GM23338 (cell line): ENCODE measurements around the gene TMEM169. TPM values are rescaled to one million over a fixed set of nuclear protein-coding genes. Genes with fewer than 3 reads are reported as not detected.

Source experiments
- ATAC-seq: fragments of 200-7000 bp; cut with Tn5 transposase; 3 replicates; pipeline ENCODE4 v1.9.1; 2020
- DNase-seq: peaks from one replicate; pipeline ENCODE4 v3.0.0-alpha.2; 2015; ENCODE audit warnings: low spot score
- H2AFZ ChIP-seq: fragments of 200-600 bp; sonication (generic); 2 replicates; pipeline ENCODE4 v1.8.0; 2016; ENCODE audit warnings: antibody characterized with exemption, mild to moderate bottlenecking, moderate library complexity
- H3F3A ChIP-seq: fragments of 200-600 bp; sonication (generic); replicated peaks from 2 replicates; pipeline ENCODE4 v1.8.0; 2017; ENCODE audit warnings: antibody characterized with exemption, mixed run types, low read depth
- H3K27ac ChIP-seq: fragments of 200-600 bp; sonication (generic); 2 replicates; pipeline ENCODE4 v1.6.1; 2016; ENCODE audit warnings: low read depth
- H3K27me3 ChIP-seq: fragments of 200-600 bp; sonication (generic); 2 replicates; pipeline ENCODE4 v1.8.0; 2016; ENCODE audit warnings: mild to moderate bottlenecking, mixed run types, moderate library complexity; ENCODE audit not compliant: insufficient read depth
- H3K36me3 ChIP-seq: fragments of 200-600 bp; sonication (generic); 2 replicates; pipeline ENCODE4 v1.8.0; 2016; ENCODE audit warnings: mild to moderate bottlenecking; ENCODE audit not compliant: insufficient read depth
- H3K4me1 ChIP-seq: fragments of 200-600 bp; sonication (generic); 2 replicates; pipeline ENCODE4 v1.8.0; 2016; ENCODE audit warnings: mild to moderate bottlenecking, moderate library complexity; ENCODE audit not compliant: insufficient read depth
- H3K4me2 ChIP-seq: fragments of 200-600 bp; sonication (generic); 2 replicates; pipeline ENCODE4 v1.7.1; 2017; ENCODE audit warnings: mixed run types
- H3K4me3 ChIP-seq: fragments of 200-600 bp; sonication (generic); 2 replicates; pipeline ENCODE4 v1.6.1; 2016; ENCODE audit warnings: mixed run types
- H3K79me2 ChIP-seq: fragments of 200-600 bp; sonication (generic); replicated peaks from 2 replicates; pipeline ENCODE4 v1.8.0; 2017; ENCODE audit warnings: mild to moderate bottlenecking; ENCODE audit not compliant: insufficient read depth
- H3K9me2 ChIP-seq: fragments of 200-600 bp; sonication (generic); 2 replicates; pipeline ENCODE4 v1.8.0; 2017; ENCODE audit not compliant: insufficient read depth
- H4K20me1 ChIP-seq: fragments of 200-600 bp; sonication (generic); replicated peaks from 2 replicates; pipeline ENCODE4 v1.8.0; 2017; ENCODE audit warnings: mild to moderate bottlenecking; ENCODE audit not compliant: insufficient read depth
- H3K27ac Mint-ChIP-seq: 2 replicates; pipeline ENCODE4 v1.8.0; 2020; ENCODE audit warnings: inconsistent platforms, mild to moderate bottlenecking, moderate library complexity, mixed read lengths
- H3K27me3 Mint-ChIP-seq: 3 replicates; pipeline ENCODE4 v1.8.0; 2022; ENCODE audit warnings: low read depth, mild to moderate bottlenecking, moderate library complexity, mixed read lengths, inconsistent platforms; ENCODE audit not compliant: insufficient read depth, poor library complexity
- H3K36me3 Mint-ChIP-seq: 3 replicates; pipeline ENCODE4 v1.8.0; 2021; ENCODE audit warnings: low read depth, mild to moderate bottlenecking, inconsistent platforms, moderate library complexity, mixed read lengths
- H3K4me1 Mint-ChIP-seq: 3 replicates; pipeline ENCODE4 v1.8.0; 2020; ENCODE audit warnings: mild to moderate bottlenecking, inconsistent platforms, mixed read lengths
- H3K4me3 Mint-ChIP-seq: 3 replicates; pipeline ENCODE4 v1.8.0; 2021; ENCODE audit warnings: moderate library complexity, mild to moderate bottlenecking, inconsistent platforms, mixed read lengths
- H3K9me3 Mint-ChIP-seq: 3 replicates; pipeline ENCODE4 v1.8.0; 2020; ENCODE audit warnings: moderate library complexity, mild to moderate bottlenecking, inconsistent platforms, mixed read lengths
- CREB1 ChIP-seq: fragments of 250-450 bp; sonication (Bioruptor Pico); IDR thresholded peaks from 2 replicates; pipeline ENCODE4 v1.5.0; 2020; ENCODE audit warnings: low read depth, mild to moderate bottlenecking, moderate library complexity
- CTCF ChIP-seq, 2 experiments: fragments of 200-600 bp in 1 of 2; sonication (generic) in 1 of 2; conservative IDR thresholded peaks; 2 replicates each; pipeline versions ENCODE4 v1.5.1 to v1.6.1; 2016 to 2017; ENCODE audit warnings: antibody characterized with exemption in 2 of 2, low read depth in 2 of 2, mild to moderate bottlenecking in 2 of 2, moderate library complexity in 1 of 2
- ETS1 ChIP-seq: IDR thresholded peaks from 2 replicates; pipeline ENCODE4 v1.6.1; 2016; ENCODE audit warnings: antibody characterized with exemption
- EZH2 ChIP-seq: fragments of 200-600 bp; sonication (generic); IDR thresholded peaks from one replicate; pipeline ENCODE4 v1.8.0; 2017; ENCODE audit warnings: antibody characterized with exemption, mild to moderate bottlenecking, low read depth; ENCODE audit not compliant: unreplicated experiment
- EZH2phosphoT487 ChIP-seq: fragments of 200-600 bp; sonication (generic); IDR thresholded peaks from one replicate; pipeline ENCODE4 v1.8.1; 2018; ENCODE audit warnings: antibody characterized with exemption; ENCODE audit not compliant: unreplicated experiment
- JUNB ChIP-seq: IDR thresholded peaks from one replicate; pipeline ENCODE4 v1.6.1; 2016; ENCODE audit warnings: antibody characterized with exemption; ENCODE audit not compliant: unreplicated experiment
- POLR2AphosphoS5 ChIP-seq: IDR thresholded peaks from 2 replicates; pipeline ENCODE4 v1.6.1; 2016; ENCODE audit warnings: antibody characterized with exemption, low read depth
- REST ChIP-seq: IDR thresholded peaks from one replicate; pipeline ENCODE4 v1.6.1; 2018; ENCODE audit warnings: antibody characterized with exemption; ENCODE audit not compliant: unreplicated experiment
- STAT1 ChIP-seq: IDR thresholded peaks from one replicate; pipeline ENCODE4 v1.6.1; 2016; ENCODE audit warnings: antibody characterized with exemption; ENCODE audit not compliant: unreplicated experiment
- ZNF114 ChIP-seq: fragments of 250-450 bp; sonication (Bioruptor Pico); IDR thresholded peaks from 2 replicates; pipeline ENCODE4 v1.5.0; 2020; ENCODE audit warnings: mild to moderate bottlenecking, moderate library complexity
- ZNF331 ChIP-seq: fragments of 250-450 bp; sonication (Bioruptor Pico); IDR thresholded peaks from 2 replicates; pipeline ENCODE4 v1.5.0; 2020; ENCODE audit warnings: low read depth, mild to moderate bottlenecking, moderate library complexity
- polyA plus RNA-seq: library from polyadenylated mRNA; unstranded; fragments of >200 nt; fragmentation: Nextera tagmentation; extraction: Ambion mirVana; gene quantifications from 2 replicates; pipeline ENCODE4 v1.2.1, GENCODE V29; 2016
- total RNA-seq: library from RNA; depleted of rRNA; stranded (reverse); fragments of >200 nt; shearing (Covaris generic); gene quantifications from 2 replicates; pipeline ENCODE4 v1.2.3, GENCODE V29; 2014

Gene TMEM169
- total and polyA plus RNA-seq, 2 experiments from 2014 or later = 1.4 to 3.9 TPM

- TF ChIP-seq REST (no peak), ETS1 (no peak), ZNF114 (CRISPR knock-in tag) (no peak), STAT1 (no peak), JUNB (no peak), CREB1 (CRISPR knock-in tag) (no peak), CTCF (conservative IDR thresholded peaks at IDR 0.05; ENCODE audit: low read depth in 2 of 2) (no peak), POLR2AphosphoS5 (no peak), EZH2phosphoT487 (no peak), EZH2 (no peak)
Observed at GRCh38 chr2:216084547-216084946, 2.8 kb downstream of the TMEM169 start (continued).

GRCh38 chr2:216086207-216086893 is 4.6 kb downstream of the TMEM169 start:
- Histone ChIP-seq H3K9me2 (no peaks in the 10 kb centered on the region), H3K4me1 (peaks cover 27% of the 10 kb centered on the region), H3K27ac (no peak overlapping the region), H2AFZ (no peak overlapping the region), H3K4me2 (no peak overlapping the region), H3K4me3 (no peak overlapping the region), H3K27me3 (no peaks in the 10 kb centered on the region), H3K36me3 (no peaks in the 10 kb centered on the region), H3F3A (no peaks in the 10 kb centered on the region; the same call in 1 of the 2 replicates), H4K20me1 (no peaks in the 10 kb centered on the region), H3K79me2 (peaks cover 11% of the 10 kb centered on the region; the same call in 1 of the 2 replicates)
- Mint-ChIP-seq H3K27ac (no peak overlapping the region), H3K4me3 (no peak overlapping the region), H3K4me1 (peaks cover 31% of the 10 kb centered on the region), H3K36me3 (no peaks in the 10 kb centered on the region), H3K9me3 (no peaks in the 10 kb centered on the region), H3K27me3 (no peaks in the 10 kb centered on the region)
- DNase-seq (no peak), ATAC-seq (no peak)
- TF ChIP-seq EZH2phosphoT487 (no peak), ZNF114 (CRISPR knock-in tag) (no peak), JUNB (no peak), CTCF (conservative IDR thresholded peaks at IDR 0.05; ENCODE audit: low read depth in 2 of 2) (no peak), STAT1 (no peak), ETS1 (no peak), REST (no peak), CREB1 (CRISPR knock-in tag) (no peak), ZNF331 (no peak), POLR2AphosphoS5 (no peak), EZH2 (no peak)
